Epithelial cell of proximal tubule (primary cell): ENCODE results near the gene AKIRIN2. TPM values are rescaled to one million over a fixed set of nuclear protein-coding genes. Genes with fewer than 3 reads are reported as not detected.
"Not testable (repeated sequence)": the region's sequence is repeated elsewhere in the genome, so short reads cannot be mapped to it uniquely, and the experiment has no call there.

Experiments used
- DNase-seq: peaks from one replicate; pipeline ENCODE4 v3.0.0-alpha.2; 2011; ENCODE audit warnings: low read depth
- H3K4me3 ChIP-seq: 2 replicates; pipeline ENCODE4 v1.5.1; 2011; ENCODE audit warnings: low read depth, mild to moderate bottlenecking, low read length
- CTCF ChIP-seq: conservative IDR thresholded peaks from 2 replicates; pipeline ENCODE4 v1.5.1; 2012; ENCODE audit warnings: low read depth, mild to moderate bottlenecking, low read length
- total RNA-seq: library from RNA; depleted of rRNA; stranded (reverse); fragments of >200 nt; gene quantifications from 2 replicates; pipeline ENCODE4 v1.2.3, GENCODE V29; 2015

The AKIRIN2 gene
- total RNA-seq, 1 donor from 2014 or later: 25.0 TPM

GRCh38 chr6:87692086-87692485 is 9.9 kb downstream of the AKIRIN2 start:
- no peak for DNase-seq
- no peak for TF ChIP-seq CTCF
- H3K4me3 ChIP-seq: no peak overlapping the region

- no peak overlapping the region for H3K4me3 ChIP-seq
- TF ChIP-seq CTCF: no peak
These were observed 11.6 kb downstream of the AKIRIN2 start for GRCh38 chr6:87690441-87690840.

GRCh38 chr6:87687893-87688292 is 14.1 kb downstream of the AKIRIN2 start:
- not testable (repeated sequence) for H3K4me3 ChIP-seq

More at GRCh38 chr6:87690441-87690840, 11.6 kb downstream of the AKIRIN2 start:
- no peak for DNase-seq

GRCh38 chr6:87687296-87687695 is 14.7 kb downstream of the AKIRIN2 start:
- no peak for DNase-seq
- no peak overlapping the region for H3K4me3 ChIP-seq
- TF ChIP-seq CTCF: no peak

More at GRCh38 chr6:87687893-87688292, 14.1 kb downstream of the AKIRIN2 start:
- DNase-seq: not testable (repeated sequence)

- H3K4me3 ChIP-seq, DNase-seq: not testable (repeated sequence)
These were observed 15.3 kb downstream of the AKIRIN2 start for GRCh38 chr6:87686636-87687205.

- DNase-seq: no peak
- no peak for TF ChIP-seq CTCF
- H3K4me3 ChIP-seq: no peak overlapping the region
These were observed 17.0 kb downstream of the AKIRIN2 start for GRCh38 chr6:87684895-87685654.

- no peak for TF ChIP-seq CTCF
- no peak for DNase-seq
These were observed 18.1 kb downstream of the AKIRIN2 start for GRCh38 chr6:87683890-87684289.

GRCh38 chr6:87682310-87682709 is 19.7 kb downstream of the AKIRIN2 start:
- DNase-seq: no peak
- no peak for TF ChIP-seq CTCF
- no peak overlapping the region for H3K4me3 ChIP-seq

More at GRCh38 chr6:87683890-87684289, 18.1 kb downstream of the AKIRIN2 start:
- no peak overlapping the region for H3K4me3 ChIP-seq
